ENCODE data around the gene ENPP1.

The ENPP1 gene

DNA sequence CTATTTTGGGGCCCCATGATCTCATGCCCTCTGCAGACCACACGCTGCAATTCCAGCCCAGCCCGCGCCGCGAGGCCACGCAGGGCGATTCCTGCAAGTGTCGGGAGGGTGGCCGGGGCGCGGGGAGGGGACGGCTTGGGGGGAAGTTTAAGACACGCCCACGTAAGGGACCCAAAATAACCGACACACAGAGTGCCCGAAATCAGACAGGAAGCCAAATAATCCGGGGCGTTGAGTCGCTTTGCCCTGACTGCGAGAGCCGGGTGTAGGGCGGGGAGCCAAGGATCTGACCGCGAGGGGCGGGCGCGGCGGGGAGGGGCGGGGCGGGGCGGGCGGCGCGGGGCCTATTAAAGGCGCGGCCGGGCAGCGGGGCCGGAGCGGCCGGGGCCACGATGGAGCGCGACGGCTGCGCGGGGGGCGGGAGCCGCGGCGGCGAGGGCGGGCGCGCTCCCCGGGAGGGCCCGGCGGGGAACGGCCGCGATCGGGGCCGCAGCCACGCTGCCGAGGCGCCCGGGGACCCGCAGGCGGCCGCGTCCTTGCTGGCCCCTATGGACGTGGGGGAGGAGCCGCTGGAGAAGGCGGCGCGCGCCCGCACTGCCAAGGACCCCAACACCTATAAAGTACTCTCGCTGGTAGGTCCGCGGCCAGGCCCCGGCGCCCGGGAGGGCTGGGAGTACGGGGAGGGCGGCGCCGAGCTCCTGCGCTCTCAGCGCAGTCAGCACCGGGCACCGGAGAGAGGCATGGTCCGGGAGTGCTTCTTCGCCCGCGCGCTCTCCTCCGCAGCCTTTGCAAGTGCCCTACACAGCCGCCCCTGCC, at the start of gene ENPP1:
ENPP1 (plus strand) TSS at position 377 of the 816 bp plus-strand sequence; CDS start at position 393, 16 bp downstream.
- Histone ChIP-seq H3K4me3 (peak within 1 kb of the TSS; percentile 25 to 59 (median 40)), H3K27ac (peak within 1 kb of the TSS in 10 of 21 experiments; percentile 16 to 79 (median 52))

DNA sequence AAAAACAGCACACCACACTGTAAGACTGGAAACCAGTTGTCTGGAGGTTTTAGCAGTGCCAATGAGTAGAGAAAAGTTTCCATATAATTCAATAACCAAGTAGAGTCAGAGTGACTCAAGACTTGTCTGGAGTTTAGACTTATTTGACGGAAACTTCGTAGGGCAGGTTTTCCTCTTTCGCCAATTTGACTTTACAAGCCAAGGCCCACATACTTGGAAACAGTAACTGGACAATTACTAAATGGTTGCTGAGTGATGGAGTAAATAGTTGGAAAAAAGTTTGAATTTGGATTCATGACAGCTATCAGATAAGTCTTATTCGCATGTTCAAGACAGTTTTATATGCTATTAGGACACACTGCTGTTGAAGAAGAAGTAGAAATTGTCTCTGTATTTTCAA, 48.9 kb upstream of the ENPP1 start:
- no peak overlapping the region for H3K27ac ChIP-seq
- H3K4me3 ChIP-seq = no peak overlapping the region

DNA sequence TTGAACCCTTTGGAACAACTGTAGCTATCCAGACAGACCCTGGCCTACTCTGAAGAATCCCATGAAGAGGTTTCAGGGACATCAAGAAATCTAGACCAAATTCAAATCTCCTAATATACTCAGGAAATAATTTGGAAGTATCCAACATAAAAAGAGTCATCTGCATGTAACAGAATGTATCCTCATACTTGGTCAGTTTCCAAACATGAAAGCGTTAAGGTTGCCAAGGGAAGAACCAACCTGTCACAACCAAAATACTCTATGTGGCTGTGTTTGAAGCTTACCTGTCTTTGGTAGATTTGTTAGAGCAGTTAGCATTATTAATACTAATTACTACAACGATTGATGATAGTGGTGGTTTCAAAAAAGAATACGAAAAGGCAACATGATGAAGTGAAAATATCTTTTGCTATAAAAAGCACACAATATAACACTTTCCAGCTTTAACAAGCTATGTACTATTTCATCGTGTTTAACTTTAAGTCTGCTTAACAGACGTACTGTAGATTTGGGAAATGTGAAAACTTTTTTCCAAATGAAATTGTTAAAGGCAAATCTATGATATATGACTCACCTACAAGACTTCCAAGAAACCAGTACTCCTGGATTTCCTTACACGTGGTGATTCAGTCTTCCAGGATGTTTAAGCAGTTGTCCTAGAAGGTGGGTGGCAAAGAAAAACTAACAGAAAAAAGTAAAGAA, 46.6 kb upstream of the ENPP1 start:
- no peak overlapping the region for H3K4me3 ChIP-seq

DNA sequence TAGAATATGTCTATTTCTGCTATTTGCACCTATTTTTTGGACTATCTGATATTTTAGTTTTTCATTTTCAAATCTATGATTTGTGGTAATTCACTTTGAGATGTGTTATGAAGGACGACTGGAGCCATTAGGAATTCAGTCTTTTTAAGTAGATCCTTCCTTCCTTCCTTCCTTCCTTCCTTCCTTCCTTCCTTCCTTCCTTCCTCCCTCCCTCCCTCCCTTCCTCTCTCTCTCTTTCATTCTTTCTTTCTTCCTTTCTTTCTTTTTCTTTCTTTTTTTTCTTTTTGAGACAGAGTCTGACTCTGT, 46.1 kb upstream of the ENPP1 start:
- H3K4me3 ChIP-seq = no peak overlapping the region
- H3K27ac ChIP-seq = no peak overlapping the region

More for the DNA sequence above, 46.6 kb upstream of the ENPP1 start:
- no peak overlapping the region for H3K27ac ChIP-seq

DNA sequence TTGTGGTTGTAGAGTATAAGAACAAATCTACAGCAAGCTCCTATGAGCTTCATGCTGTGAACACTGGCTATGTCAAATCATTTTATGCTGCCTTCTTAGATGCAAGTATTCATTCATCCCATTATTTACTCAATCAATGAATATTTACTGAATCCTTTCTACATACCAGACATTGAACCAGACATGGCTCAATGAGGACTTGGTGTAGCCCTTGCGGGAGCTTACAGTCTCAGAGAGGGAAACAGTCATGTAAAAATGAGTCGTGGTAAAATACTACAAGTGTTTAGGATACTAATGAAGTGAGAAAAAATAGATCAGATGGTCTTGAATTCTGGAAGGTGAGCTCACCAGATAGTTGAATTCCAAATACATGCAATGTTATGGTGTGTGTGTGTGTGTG, 44.8 kb upstream of the ENPP1 start:
- Histone ChIP-seq H3K27ac (no peak overlapping the region), H3K4me3 (no peak overlapping the region)

DNA sequence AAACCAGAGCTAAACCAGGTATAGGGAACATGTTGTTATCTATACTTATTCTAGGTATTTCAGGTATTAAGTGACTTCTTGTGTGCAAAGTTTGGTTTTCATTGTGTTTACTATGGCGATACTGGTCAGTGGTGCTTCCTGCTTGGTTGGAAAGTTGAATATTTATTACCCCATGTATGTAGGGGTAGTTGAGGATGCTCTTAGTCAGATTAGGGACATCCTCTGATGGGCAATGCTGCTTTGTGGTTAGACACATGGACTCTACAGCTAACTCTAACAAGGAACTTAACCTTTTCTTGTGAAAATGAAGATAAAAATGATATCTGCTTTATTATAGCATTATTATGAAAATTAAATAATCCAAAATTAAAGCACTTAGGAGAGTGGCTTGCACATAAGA, 44.1 kb upstream of the ENPP1 start:
- no peak overlapping the region for H3K4me3 ChIP-seq
- H3K27ac ChIP-seq = no peak overlapping the region

DNA sequence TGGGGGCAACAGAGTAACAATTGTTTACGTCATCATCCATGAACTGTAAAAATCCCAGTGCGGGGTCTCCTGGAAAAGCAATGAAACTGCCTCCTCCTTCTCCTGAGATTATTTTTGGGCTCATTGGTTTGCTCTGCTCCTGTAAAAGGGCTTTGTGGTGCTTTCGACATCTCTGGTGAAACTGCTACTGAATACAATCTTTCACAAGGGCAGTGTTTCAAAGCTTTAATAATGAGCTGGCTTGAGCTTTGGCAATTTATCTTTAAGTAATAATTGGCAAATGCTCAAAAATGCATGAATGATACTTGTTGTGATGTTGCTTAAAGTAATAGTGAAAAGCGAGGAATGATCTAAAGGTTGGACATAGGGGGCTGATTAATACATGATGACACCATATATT, 43.5 kb upstream of the ENPP1 start:
- H3K27ac ChIP-seq = no peak overlapping the region
- no peak overlapping the region for H3K4me3 ChIP-seq

DNA sequence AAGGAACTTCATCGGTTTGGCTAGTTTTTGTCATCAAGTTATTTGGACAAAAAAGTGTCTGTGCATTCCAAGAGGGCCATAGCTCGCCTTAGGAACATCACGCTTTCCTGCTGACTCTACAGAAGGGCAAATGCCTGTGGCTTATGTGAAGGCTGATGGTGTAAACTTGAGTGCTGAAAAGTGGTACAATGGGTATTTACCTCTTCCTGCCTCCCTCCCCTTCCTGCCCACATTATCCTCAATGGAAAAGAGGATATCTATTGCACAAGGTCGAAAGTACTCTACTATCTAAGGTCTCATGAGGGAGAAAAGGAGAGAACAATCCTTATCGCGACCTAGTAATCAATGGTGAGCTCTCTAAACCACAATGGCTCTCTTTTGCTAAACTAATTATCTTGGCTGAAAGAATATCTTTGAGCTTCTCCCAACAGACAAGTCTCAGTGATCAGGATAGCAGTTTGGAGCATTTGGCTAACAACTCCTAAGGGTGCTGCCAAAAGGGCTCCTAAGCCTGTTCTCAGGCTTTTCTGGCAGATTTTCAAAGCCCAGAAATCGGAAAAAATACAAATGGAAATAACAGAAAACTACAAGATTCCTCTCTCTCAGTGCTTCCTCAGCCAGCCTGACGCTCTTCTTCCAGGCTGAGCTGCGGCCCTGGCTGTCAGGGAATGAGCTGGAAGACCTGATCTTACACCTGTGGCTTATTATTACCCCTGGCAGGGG, 42.6 kb upstream of the ENPP1 start:
- Histone ChIP-seq H3K4me3 (no peak overlapping the region), H3K27ac (peak overlapping the region in 2 of 21 experiments; percentile 9 to 11)

DNA sequence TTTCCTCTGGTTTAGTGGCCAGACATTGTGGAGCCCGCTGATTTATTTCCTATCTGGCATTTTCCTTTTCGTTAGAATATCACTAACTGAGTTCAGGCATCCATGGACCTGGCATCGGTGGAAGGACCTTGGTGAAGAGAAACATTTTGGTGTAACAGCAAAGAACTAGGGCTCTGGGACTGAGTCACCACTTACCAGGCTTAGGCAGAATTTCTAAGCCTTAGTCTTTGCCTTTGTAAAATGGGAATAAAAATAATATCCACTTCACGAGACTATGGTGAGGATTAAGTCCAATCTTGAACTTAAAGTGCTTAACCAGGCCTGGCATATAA, 42.0 kb upstream of the ENPP1 start:
- Histone ChIP-seq H3K27ac (peak overlapping the region in 1 of 21 experiments; percentile 9), H3K4me3 (no peak overlapping the region)

DNA sequence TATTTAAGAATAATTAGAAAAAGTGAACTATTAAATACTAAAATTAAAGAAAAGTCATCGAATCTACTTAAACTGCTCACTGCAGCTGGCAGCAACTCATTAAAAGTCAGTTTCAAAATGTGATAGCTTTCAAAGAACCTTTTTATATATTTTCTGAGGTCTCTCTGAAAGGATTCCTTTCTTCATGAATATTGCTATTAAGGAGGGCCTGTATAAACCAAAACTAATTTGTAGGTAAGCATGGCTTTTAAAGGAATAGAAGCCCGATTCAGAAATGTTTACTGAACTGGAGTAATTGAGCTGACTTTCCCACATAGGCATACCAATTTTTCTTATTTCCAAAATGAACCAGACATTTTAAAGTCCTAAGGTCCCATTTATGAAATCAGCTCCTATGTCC, 41.2 kb upstream of the ENPP1 start:
- Histone ChIP-seq H3K27ac (no peak overlapping the region), H3K4me3 (no peak overlapping the region)

DNA sequence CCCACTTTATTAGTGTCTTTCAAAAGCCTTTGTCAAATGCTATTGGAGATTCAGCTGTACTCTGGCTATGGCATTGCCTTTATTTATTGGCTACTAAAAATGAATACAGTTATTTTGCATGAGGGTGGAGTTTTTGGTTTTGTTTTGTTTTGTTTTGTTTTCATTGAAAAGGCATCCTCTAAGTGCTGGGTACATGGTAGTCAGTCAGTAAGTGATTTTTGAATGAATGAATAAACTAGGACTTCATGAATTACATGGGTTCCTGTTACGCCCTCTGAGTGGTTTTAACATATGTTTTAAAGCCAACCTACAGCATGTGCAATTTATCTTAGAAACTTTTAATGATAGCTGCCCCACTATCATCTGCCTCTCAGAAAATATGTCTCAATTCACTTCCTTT, 38.9 kb upstream of the ENPP1 start:
- no peak overlapping the region for H3K27ac ChIP-seq
- no peak overlapping the region for H3K4me3 ChIP-seq

DNA sequence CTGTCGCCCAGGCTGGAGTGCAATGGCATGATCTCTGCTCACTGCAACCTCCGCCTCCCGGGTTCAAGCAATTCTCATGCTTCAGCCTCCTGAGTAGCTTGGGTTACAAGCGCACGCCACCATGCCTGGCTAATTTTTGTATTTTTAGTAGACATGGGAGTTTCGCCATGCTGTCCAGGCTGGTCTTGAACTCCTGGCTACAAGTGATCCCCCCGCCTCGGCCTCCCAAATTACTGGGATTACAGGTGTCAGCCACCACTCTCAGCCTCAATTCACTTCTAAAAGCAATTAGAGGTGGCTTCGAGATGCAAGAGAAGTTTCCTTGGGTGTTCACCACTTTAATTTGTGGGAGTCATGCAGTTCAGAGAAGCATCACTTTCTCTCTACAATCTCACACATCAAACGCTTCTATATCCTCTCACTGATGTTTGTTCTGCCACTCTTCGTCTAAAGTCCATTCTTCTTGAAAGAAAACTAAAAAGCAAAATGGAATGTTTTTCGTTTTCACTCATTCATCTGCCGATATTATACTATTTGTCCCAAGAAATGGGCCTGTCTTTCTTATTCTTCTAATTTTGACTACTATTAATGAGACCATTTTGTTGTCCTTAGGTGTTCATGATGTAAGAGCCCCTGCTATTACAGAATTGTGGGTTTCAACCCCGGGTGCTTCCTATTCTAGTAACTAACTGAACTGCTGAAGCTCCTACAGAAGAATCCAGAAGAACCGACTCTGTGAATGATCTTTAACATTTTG, 38.3 kb upstream of the ENPP1 start:
- no peak overlapping the region for H3K4me3 ChIP-seq
- H3K27ac ChIP-seq = no peak overlapping the region

DNA sequence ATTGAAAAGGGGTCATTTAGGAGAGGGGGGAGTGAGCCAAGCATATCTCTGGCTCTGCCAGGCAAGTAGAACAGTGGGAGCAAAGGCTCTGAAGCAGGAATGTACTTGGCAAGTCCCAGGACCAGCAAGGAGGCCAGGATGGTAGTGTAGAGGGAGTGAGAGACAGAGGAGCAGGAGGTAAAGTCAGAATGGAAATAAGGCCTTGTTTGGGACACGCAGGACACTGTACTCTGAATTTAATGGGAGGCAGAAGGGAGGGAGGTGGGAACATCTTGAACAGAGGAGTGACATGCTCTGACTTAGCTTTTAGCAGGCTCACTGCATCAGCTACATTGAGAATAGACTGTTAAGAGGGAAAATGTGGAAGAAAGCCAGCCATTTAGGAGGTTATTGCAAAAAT, 37.0 kb upstream of the ENPP1 start:
- Histone ChIP-seq H3K27ac (no peak overlapping the region), H3K4me3 (no peak overlapping the region)

DNA sequence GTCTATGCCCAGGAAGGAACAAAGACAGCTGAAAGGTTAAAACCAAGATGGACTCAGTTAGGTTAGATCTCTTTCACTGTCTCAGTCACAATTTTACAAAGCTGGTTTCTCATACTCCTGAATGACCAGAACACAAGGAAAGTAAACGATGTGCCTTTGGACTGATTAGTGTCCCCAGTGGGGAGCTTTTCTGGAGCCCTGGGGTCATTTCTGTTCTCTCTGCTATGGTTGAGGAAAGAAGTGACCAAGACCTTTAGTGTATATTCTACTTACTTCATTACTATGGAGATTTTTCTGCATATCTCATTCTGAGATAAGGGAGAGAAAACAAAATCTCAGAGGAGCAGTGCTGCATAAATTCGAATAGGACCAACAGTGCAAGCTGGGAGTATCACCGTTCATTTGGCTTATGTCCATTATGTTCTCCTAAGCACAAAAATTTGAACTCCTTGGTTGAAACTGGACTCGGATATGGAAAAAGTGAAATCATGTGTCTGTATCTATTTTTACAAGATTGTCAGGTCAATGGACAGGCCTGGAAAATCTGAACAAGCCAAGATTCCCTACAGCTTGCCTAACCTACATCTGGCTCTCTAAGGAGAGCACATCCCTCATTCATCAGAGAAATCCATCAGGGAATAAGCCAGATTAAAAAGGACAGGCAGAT, 34.4 kb upstream of the ENPP1 start:
- H3K27ac ChIP-seq = no peak overlapping the region
- no peak overlapping the region for H3K4me3 ChIP-seq

DNA sequence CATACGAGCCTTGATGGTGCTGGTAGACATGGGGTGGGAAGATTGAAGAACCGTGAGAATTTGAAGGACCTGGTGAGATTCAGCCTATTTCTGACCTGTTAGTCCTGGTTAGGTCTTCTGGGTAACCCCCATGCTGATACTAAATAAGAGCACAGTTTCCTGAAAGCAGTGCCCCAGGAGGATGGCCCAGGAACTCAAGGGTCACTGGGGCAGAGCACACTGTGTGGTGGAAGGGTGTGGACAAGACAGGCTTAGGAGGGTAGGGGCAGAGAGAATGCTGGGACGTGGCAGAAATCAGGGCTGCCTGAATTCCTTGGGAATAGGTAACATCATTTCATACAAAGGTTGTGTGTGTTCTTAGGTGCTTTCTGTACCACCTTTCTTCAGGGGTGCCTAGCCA, 31.9 kb upstream of the ENPP1 start:
- no peak overlapping the region for H3K4me3 ChIP-seq
- H3K27ac ChIP-seq = no peak overlapping the region

DNA sequence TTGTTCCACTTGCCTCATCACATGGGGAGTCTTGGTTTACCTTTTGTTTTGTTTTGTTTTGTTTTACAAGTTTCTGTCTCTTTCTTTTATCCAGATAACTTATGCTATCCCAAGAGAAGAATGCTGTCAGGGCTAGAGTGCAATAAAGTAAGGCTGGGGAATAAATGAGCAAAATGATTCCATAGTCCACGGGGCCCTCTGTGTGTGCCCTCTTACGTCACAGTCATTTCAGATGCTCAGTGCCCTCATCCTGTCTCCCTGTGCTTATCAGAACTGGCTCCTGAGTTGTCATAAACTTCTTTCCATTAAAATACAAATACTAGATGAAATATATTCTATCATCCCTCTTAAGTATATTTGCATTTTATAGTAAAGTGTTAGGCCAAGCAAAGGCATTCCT, 30.8 kb upstream of the ENPP1 start:
- Histone ChIP-seq H3K4me3 (no peak overlapping the region), H3K27ac (peak overlapping the region in 1 of 21 experiments; percentile 18)

DNA sequence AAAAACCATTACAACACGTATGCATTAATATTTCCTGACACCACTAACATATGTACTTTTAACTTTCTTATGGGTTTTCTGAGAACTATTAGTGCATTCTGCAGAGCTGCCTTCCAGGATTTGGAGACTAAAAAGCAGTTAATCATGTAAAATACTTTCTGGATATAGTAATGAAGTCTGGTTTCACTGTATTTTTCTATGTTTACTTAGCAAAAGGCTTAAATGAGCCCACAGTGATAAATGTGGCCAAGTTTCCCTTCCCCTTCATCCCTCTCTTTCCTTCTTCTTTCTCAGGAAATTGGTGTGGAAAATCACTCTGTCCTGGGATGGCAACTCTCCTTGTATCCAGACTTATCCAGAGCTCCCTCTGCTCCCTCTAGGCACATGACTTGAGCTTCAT, 29.7 kb upstream of the ENPP1 start:
- no peak overlapping the region for H3K4me3 ChIP-seq
- peak overlapping the region in 2 of 21 experiments; percentile 15 to 60 for H3K27ac ChIP-seq

DNA sequence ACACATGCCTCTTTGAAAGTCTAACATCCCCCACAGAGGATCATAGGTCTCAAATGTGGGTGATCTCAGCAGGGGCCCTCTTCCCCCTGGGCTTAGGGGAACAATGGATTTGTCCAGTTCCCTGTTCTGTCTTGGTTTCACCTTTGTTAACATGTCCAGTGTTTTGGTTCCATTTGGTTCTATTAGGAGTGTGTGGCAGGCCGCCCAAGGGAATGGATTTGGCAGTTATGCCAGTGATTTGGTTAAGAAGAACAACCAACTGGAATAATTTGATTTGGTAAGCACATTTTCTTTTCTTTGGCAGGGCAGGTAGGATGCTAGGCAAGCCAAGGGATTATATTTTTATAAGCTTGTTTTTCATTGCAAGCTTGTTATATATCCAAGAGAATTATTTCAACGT, 28.5 kb upstream of the ENPP1 start:
- Histone ChIP-seq H3K4me3 (no peak overlapping the region), H3K27ac (no peak overlapping the region)

DNA sequence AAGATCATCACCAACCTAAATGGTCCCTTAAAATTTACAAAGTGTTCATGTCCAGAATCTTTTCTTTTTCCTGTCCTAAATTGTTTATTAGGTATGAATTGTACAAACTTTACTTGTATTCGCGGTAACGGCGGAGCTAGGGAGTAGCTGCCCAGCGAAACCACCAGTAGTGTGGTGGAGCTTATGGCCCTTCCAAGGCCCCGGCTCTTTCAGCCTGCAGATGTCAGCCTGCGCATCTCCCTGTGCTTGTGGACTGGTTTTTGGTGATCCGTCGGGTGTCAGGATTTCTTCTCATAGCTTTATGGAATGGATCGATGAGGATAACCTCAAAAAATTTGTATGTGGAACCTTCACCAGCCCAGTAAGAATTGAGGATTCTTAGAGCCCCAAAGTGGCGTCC, 27.2 kb upstream of the ENPP1 start:
- H3K27ac ChIP-seq = no peak overlapping the region

DNA sequence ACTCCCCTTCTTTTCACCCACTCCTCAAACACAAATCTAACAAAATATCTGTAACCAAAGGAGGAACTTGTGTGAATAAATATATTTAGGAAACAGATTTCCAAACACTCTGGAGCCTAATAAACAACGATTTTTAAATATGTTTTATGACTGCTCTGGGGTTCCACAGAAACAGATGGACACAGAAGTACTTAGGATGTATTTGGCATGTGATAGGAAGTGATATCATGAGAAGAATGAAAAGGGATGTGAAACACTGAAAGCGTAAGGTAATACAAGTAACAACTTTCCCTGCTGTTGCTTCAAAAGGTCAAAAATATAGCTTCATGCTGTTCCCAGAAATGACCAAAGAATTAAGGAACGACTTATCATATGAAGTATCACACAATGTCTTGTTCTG, 26.1 kb upstream of the ENPP1 start:
- Histone ChIP-seq H3K27ac (no peak overlapping the region), H3K4me3 (no peak overlapping the region)

More for the DNA sequence above, 27.2 kb upstream of the ENPP1 start:
- H3K4me3 ChIP-seq = no peak overlapping the region

All from skin epidermis (tissue), 12 donors.